HEK293 (cell line): ENCODE measurements around the gene ERICH4.

Experiments
- CTCF ChIA-PET: fragments of 350-600 bp; formaldehyde crosslinking; extraction: SDS; loops from one replicate; lab custom pipeline; 2021; ENCODE audit warnings: antibody characterized with exemption; lab: Yijun Ruan, JAX
- POLR2A ChIA-PET: fragments of 300-600 bp; formaldehyde crosslinking; extraction: SDS; loops from one replicate; lab custom pipeline; 2020; ENCODE audit warnings: antibody characterized with exemption, inconsistent platforms; lab: Yijun Ruan, JAX
- H3K27ac ChIP-seq: fragments of 200-500 bp; sonication (Bioruptor generic); 2 replicates; pipeline ENCODE4 v1.5.1; 2014; ENCODE audit warnings: low read depth, low read length, control low read depth, inconsistent platforms; ENCODE audit errors: extremely low read depth
- H3K36me3 ChIP-seq, 2 experiments: fragments of 200-500 bp in 1 of 2; sonication (Bioruptor generic) in 1 of 2; 1 replicate in 1 of 2; 2 replicates in 1 of 2; pipeline ENCODE4 v1.5.1; 2014 to 2017; ENCODE audit warnings: inconsistent platforms in 2 of 2, low read length in 2 of 2; ENCODE audit not compliant: control insufficient read depth in 2 of 2, insufficient read depth in 1 of 2
- H3K4me1 ChIP-seq: fragments of 200-500 bp; sonication (Bioruptor generic); 2 replicates; pipeline ENCODE4 v1.5.1; 2014; ENCODE audit warnings: mild to moderate bottlenecking, low read length, inconsistent platforms; ENCODE audit not compliant: control insufficient read depth, insufficient read depth
- H3K4me3 ChIP-seq: 2 replicates; pipeline ENCODE4 v1.5.1; 2011; ENCODE audit warnings: low read depth, mild to moderate bottlenecking, control low read depth, low read length, moderate library complexity
- H3K9me3 ChIP-seq: fragments of 200-500 bp; sonication (Bioruptor generic); 2 replicates; pipeline ENCODE4 v1.5.1; 2014; ENCODE audit warnings: low read depth, low read length, inconsistent platforms; ENCODE audit not compliant: control insufficient read depth, insufficient read depth
- GLI4 ChIP-seq: fragments of 450-650 bp; formaldehyde crosslinking; IDR thresholded peaks from 2 replicates; pipeline ENCODE4 v1.5.1; 2016; ENCODE audit warnings: missing biosample characterization, missing genetic modification characterization
- KLF7 ChIP-seq: fragments of 450-650 bp; formaldehyde crosslinking; IDR thresholded peaks from 2 replicates; pipeline ENCODE4 v1.5.1; 2016; ENCODE audit warnings: missing biosample characterization, missing genetic modification characterization, borderline replicate concordance
- PRDM4 ChIP-seq: fragments of 450-650 bp; formaldehyde crosslinking; IDR thresholded peaks from 2 replicates; pipeline ENCODE4 v1.5.1; 2017; ENCODE audit warnings: missing biosample characterization, missing genetic modification characterization
- SETDB1 ChIP-seq: IDR thresholded peaks from one replicate; pipeline ENCODE4 v1.6.1; 2017; ENCODE audit warnings: mild to moderate bottlenecking, low read length, moderate library complexity, mixed read lengths; ENCODE audit not compliant: insufficient read length
- ZFP3 ChIP-seq: fragments of 450-650 bp; formaldehyde crosslinking; IDR thresholded peaks from 2 replicates; pipeline ENCODE4 v1.5.1; 2016; ENCODE audit warnings: low read depth, missing biosample characterization, missing genetic modification characterization
- ZNF18 ChIP-seq: fragments of 450-650 bp; formaldehyde crosslinking; IDR thresholded peaks from 2 replicates; pipeline ENCODE4 v1.5.1; 2016; ENCODE audit warnings: missing biosample characterization, missing genetic modification characterization
- ZNF223 ChIP-seq: fragments of 450-650 bp; formaldehyde crosslinking; IDR thresholded peaks from 2 replicates; pipeline ENCODE4 v1.5.1; 2016; ENCODE audit warnings: missing biosample characterization, missing genetic modification characterization
- ZNF23 ChIP-seq: fragments of 450-650 bp; formaldehyde crosslinking; IDR thresholded peaks from 2 replicates; pipeline ENCODE4 v1.5.1; 2016; ENCODE audit warnings: missing biosample characterization, missing genetic modification characterization, borderline replicate concordance
- ZNF274 ChIP-seq, 2 experiments: fragments of 200-500 bp in 1 of 2; fragments of 450-650 bp in 1 of 2; sonication (Bioruptor generic) in 1 of 2; formaldehyde crosslinking in 1 of 2; IDR thresholded peaks; 2 replicates each; pipeline versions ENCODE4 v1.5.1 to v1.6.1; 2014 to 2016; ENCODE audit warnings: borderline replicate concordance in 1 of 2, inconsistent platforms in 1 of 2, low read length in 1 of 2, missing biosample characterization in 1 of 2, missing genetic modification characterization in 1 of 2
- ZNF362 ChIP-seq: fragments of 450-650 bp; formaldehyde crosslinking; IDR thresholded peaks from 2 replicates; pipeline ENCODE4 v1.5.1; 2016; ENCODE audit warnings: missing biosample characterization, missing genetic modification characterization
- ZNF391 ChIP-seq: fragments of 450-650 bp; formaldehyde crosslinking; IDR thresholded peaks from 2 replicates; pipeline ENCODE4 v1.5.1; 2016; ENCODE audit warnings: low read depth, missing biosample characterization, missing genetic modification characterization, borderline replicate concordance
- ZNF404 ChIP-seq: fragments of 450-650 bp; formaldehyde crosslinking; IDR thresholded peaks from 2 replicates; pipeline ENCODE4 v1.5.1; 2017; ENCODE audit warnings: missing biosample characterization, missing genetic modification characterization
- ZNF473 ChIP-seq: fragments of 450-650 bp; formaldehyde crosslinking; IDR thresholded peaks from 2 replicates; pipeline ENCODE4 v1.5.1; 2017; ENCODE audit warnings: missing biosample characterization, missing genetic modification characterization
- ZNF513 ChIP-seq: fragments of 450-650 bp; IDR thresholded peaks from 2 replicates; pipeline ENCODE4 v1.5.1; 2018; ENCODE audit warnings: missing biosample characterization, missing genetic modification characterization
- ZNF544 ChIP-seq: fragments of 450-650 bp; formaldehyde crosslinking; IDR thresholded peaks from 2 replicates; pipeline ENCODE4 v1.5.0; 2017; ENCODE audit warnings: missing biosample characterization, missing genetic modification characterization
- ZNF549 ChIP-seq: fragments of 450-650 bp; IDR thresholded peaks from 2 replicates; pipeline ENCODE4 v1.5.1; 2018; ENCODE audit warnings: missing biosample characterization, missing genetic modification characterization, mild to moderate bottlenecking, inconsistent platforms, moderate library complexity
- ZNF626 ChIP-seq: fragments of 450-650 bp; sonication (Bioruptor Pico); formaldehyde crosslinking; IDR thresholded peaks from 2 replicates; pipeline ENCODE4 v1.5.1; 2018; ENCODE audit warnings: missing biosample characterization, missing genetic modification characterization, inconsistent platforms
- ZNF777 ChIP-seq: fragments of 450-650 bp; formaldehyde crosslinking; IDR thresholded peaks from 2 replicates; pipeline ENCODE4 v1.5.1; 2017; ENCODE audit warnings: missing biosample characterization, missing genetic modification characterization, borderline replicate concordance

The ERICH4 gene

GRCh38 chr19:41476583-41476982 is 33.6 kb downstream of the ERICH4 start:
- H3K27ac ChIP-seq: no peak overlapping the region
- H3K4me1 ChIP-seq: no peaks in the 10 kb centered on the region
- ChIA-PET CTCF (interaction anchor here (1.0 to 3.7 kb wide), 2 partner anchors 27 to 87 kb away, joined by 3 to 18 read pairs; no protein-coding TSS in a partner anchor), POLR2A (no interaction called here)
- H3K36me3 ChIP-seq: no peaks in the 10 kb centered on the region
- no peaks in the 10 kb centered on the region; the same call in 1 of the 2 replicates for H3K9me3 ChIP-seq
- TF ChIP-seq ZNF391 (tag by site-specific recombination) (no peak), ZNF473 (tag by site-specific recombination) (no peak), PRDM4 (tag by site-specific recombination) (no peak), ZNF544 (tag by site-specific recombination) (no peak)
- H3K4me3 ChIP-seq: no peak overlapping the region

GRCh38 chr19:41478171-41478570 is 35.2 kb downstream of the ERICH4 start:
- CTCF ChIA-PET: interaction anchor here (3.7 kb wide), 1 partner anchor 29 kb away, joined by 18 read pairs; no protein-coding TSS in a partner anchor
- POLR2A ChIA-PET: interaction anchor here (0.6 kb wide), 1 partner anchor 848 kb away, joined by 4 read pairs; no protein-coding TSS in a partner anchor
- TF ChIP-seq ZNF362 (tag by site-specific recombination): no peak
- TF ChIP-seq ZFP3 (tag by site-specific recombination): no peak
- TF ChIP-seq ZNF777 (tag by site-specific recombination): no peak
- H3K27ac ChIP-seq: no peak overlapping the region
- H3K4me3 ChIP-seq: no peak overlapping the region
- H3K36me3 ChIP-seq: no peaks in the 10 kb centered on the region
- H3K9me3 ChIP-seq: no peaks in the 10 kb centered on the region; the same call in 1 of the 2 replicates
- no peaks in the 10 kb centered on the region for H3K4me1 ChIP-seq

GRCh38 chr19:41478875-41479756 is 36.2 kb downstream of the ERICH4 start:
- POLR2A ChIA-PET: no interaction called here
- TF ChIP-seq ZNF549 (tag by site-specific recombination) (no peak), ZNF274 (IDR thresholded peaks at IDR 0.05; ENCODE audit: low read length) (no peak), ZNF274 (tag by site-specific recombination; IDR thresholded peaks at IDR 0.05; ENCODE audit: borderline replicate concordance) (no peak), ZNF23 (tag by site-specific recombination) (no peak), ZNF513 (tag by site-specific recombination) (no peak), SETDB1 (no peak), ZNF223 (tag by site-specific recombination) (no peak), ZNF404 (tag by site-specific recombination) (no peak), ZNF18 (tag by site-specific recombination) (no peak), KLF7 (tag by site-specific recombination) (no peak), ZNF626 (tag by site-specific recombination) (no peak), GLI4 (no peak)
- no peaks in the 10 kb centered on the region for H3K4me1 ChIP-seq
- no peaks in the 10 kb centered on the region; the same call in 1 of the 2 replicates for H3K9me3 ChIP-seq
- CTCF ChIA-PET: interaction anchor here (0.5 to 3.7 kb wide), 8 partner anchors 22 to 383 kb away, joined by 3 to 18 read pairs (median 4); no protein-coding TSS in a partner anchor
- no peak overlapping the region for H3K27ac ChIP-seq
- no peaks in the 10 kb centered on the region for H3K36me3 ChIP-seq
- no peak overlapping the region for H3K4me3 ChIP-seq
